ENCODE data around the gene SPTBN2. TPM values are rescaled to one million over a fixed set of nuclear protein-coding genes. Genes with fewer than 3 reads are reported as not detected.
"Not testable (repeated sequence)": the region's sequence is repeated elsewhere in the genome, so short reads cannot be mapped to it uniquely, and the experiment has no call there.

SPTBN2 gene
- total and polyA plus RNA-seq, 2 donors from 2014 or later, result 64.9 to 69.8 TPM

DNA sequence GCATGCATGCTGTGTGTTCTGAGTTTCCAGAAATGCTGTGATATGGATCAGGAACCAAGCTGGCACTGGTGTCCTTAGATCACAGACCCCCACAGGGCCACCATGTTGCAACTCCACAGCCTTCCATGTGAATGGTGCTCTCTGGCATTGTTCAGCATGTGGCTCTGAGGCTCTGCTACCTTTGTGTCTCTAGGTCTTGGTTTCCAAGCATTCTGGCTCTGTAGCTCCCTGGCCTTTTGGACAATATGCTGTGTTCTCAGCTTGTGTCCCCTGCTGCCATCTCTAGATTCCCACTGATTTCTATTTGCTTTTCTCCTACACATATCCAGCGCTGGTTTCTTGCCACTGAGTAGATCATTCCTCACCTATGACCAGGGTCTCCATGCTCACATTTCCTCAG lies 3.9 kb downstream of the SPTBN2 start:
- no peak overlapping the region for H3K9ac ChIP-seq (ENCODE audit: low read length in 3 of 3)
- H3K27me3 ChIP-seq (ENCODE audit: control insufficient read depth, insufficient read depth, low read length), result no peaks in the 10 kb centered on the region
- H3K9me3 ChIP-seq (ENCODE audit: control insufficient read depth in 2 of 3, insufficient read depth in 1 of 3, low read length in 3 of 3), result no peaks in the 10 kb centered on the region
- DNase-seq, result no peak
- FAIRE-seq, result no peak
- TF ChIP-seq, protein P1, sequence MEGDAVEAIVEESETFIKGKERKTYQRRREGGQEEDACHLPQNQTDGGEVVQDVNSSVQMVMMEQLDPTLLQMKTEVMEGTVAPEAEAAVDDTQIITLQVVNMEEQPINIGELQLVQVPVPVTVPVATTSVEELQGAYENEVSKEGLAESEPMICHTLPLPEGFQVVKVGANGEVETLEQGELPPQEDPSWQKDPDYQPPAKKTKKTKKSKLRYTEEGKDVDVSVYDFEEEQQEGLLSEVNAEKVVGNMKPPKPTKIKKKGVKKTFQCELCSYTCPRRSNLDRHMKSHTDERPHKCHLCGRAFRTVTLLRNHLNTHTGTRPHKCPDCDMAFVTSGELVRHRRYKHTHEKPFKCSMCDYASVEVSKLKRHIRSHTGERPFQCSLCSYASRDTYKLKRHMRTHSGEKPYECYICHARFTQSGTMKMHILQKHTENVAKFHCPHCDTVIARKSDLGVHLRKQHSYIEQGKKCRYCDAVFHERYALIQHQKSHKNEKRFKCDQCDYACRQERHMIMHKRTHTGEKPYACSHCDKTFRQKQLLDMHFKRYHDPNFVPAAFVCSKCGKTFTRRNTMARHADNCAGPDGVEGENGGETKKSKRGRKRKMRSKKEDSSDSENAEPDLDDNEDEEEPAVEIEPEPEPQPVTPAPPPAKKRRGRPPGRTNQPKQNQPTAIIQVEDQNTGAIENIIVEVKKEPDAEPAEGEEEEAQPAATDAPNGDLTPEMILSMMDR (IDR thresholded peaks at IDR 0.05; ENCODE audit: borderline replicate concordance, extremely low read depth, insufficient read depth), result no peak
- H3K4me3 ChIP-seq (ENCODE audit: low read length in 3 of 3), result no peak overlapping the region
- peak overlapping the region; percentile 42 to 82 for H3K27ac ChIP-seq (ENCODE audit: low read depth in 2 of 2, low read length in 2 of 2)
- H3K36me3 ChIP-seq (ENCODE audit: control insufficient read depth in 2 of 3, insufficient read depth in 3 of 3, low read length in 3 of 3), result no peaks in the 10 kb centered on the region
- H3K4me1 ChIP-seq (ENCODE audit: control insufficient read depth in 2 of 3, insufficient read depth in 2 of 3, low read depth in 1 of 3, low read length in 3 of 3), result peaks cover 0 to 29% (median 10%) of the 10 kb centered on the region in 3 donors
- intact Hi-C loops (cut with DNase I), result no loop called here

DNA sequence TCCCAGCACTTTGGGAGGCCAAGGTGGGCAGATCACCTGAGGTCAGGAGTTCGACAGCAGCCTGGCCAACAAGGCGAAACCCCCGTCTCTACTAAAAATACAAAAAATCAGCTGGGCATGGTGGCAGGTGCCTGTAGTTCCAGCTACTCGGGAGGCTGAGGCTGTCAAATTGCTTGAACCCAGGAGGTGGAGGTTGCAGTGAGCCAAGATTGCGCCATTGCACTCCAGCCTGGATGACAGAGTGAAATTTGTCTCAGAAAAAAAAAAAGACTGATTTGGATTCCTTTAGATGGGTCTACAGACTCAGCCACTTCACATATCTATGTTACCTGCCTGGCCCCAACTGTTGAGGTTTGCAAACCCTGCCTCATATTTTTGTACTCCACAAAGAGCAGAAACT lies 4.8 kb downstream of the SPTBN2 start:
- H3K27me3 ChIP-seq (ENCODE audit: control insufficient read depth, insufficient read depth, low read length); H3K36me3 ChIP-seq (ENCODE audit: control insufficient read depth in 2 of 3, insufficient read depth in 3 of 3, low read length in 3 of 3); H3K9ac ChIP-seq (ENCODE audit: low read length in 3 of 3); FAIRE-seq; intact Hi-C loops (cut with DNase I); H3K9me3 ChIP-seq (ENCODE audit: control insufficient read depth in 2 of 3, insufficient read depth in 1 of 3, low read length in 3 of 3); H3K4me3 ChIP-seq (ENCODE audit: low read length in 3 of 3); DNase-seq: not testable (repeated sequence)
- Histone ChIP-seq H3K4me1 (ENCODE audit: control insufficient read depth in 2 of 3, insufficient read depth in 2 of 3, low read depth in 1 of 3, low read length in 3 of 3) (peaks cover 0 to 33% (median 19%) of the 10 kb centered on the region in 3 donors), H3K27ac (ENCODE audit: low read depth in 2 of 2, low read length in 2 of 2) (peak overlapping the region; percentile 13 to 57)

DNA sequence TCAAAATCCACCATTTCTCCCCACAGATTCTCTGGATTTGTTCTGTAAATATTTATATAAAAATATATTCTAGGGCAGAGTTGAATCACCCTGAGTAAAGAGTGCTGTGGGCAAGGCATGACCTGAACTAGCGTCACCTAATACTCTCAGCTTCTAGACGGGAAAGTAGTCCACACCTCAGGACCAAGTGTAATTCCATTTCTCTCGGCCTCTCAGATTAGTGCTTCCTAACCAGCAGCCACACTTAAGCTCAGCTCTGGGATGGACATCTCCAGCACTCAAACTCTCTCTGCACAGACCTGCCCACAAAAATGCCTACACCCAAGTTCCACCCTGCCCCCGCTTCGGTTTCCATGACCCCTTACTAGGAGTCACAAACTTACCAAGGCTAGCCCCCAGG lies 5.3 kb downstream of the SPTBN2 start:
- no peak for FAIRE-seq
- H3K4me1 ChIP-seq (ENCODE audit: control insufficient read depth in 2 of 3, insufficient read depth in 2 of 3, low read depth in 1 of 3, low read length in 3 of 3), result peaks cover 0 to 31% (median 23%) of the 10 kb centered on the region in 3 donors
- H3K27ac ChIP-seq (ENCODE audit: low read depth in 2 of 2, low read length in 2 of 2), result peak overlapping the region; percentile 51 to 65
- no peaks in the 10 kb centered on the region for H3K9me3 ChIP-seq (ENCODE audit: control insufficient read depth in 2 of 3, insufficient read depth in 1 of 3, low read length in 3 of 3)
- TF ChIP-seq, protein P1 (IDR thresholded peaks at IDR 0.05; ENCODE audit: borderline replicate concordance, extremely low read depth, insufficient read depth), result no peak
- no peak for DNase-seq
- H3K9ac ChIP-seq (ENCODE audit: low read length in 3 of 3), result no peak overlapping the region
- intact Hi-C loops (cut with DNase I), result no loop called here
- peaks cover 0 to 6% (median 2%) of the 10 kb centered on the region in 3 donors for H3K36me3 ChIP-seq (ENCODE audit: control insufficient read depth in 2 of 3, insufficient read depth in 3 of 3, low read length in 3 of 3)
- H3K27me3 ChIP-seq (ENCODE audit: control insufficient read depth, insufficient read depth, low read length), result no peaks in the 10 kb centered on the region
- no peak overlapping the region for H3K4me3 ChIP-seq (ENCODE audit: low read length in 3 of 3)

DNA sequence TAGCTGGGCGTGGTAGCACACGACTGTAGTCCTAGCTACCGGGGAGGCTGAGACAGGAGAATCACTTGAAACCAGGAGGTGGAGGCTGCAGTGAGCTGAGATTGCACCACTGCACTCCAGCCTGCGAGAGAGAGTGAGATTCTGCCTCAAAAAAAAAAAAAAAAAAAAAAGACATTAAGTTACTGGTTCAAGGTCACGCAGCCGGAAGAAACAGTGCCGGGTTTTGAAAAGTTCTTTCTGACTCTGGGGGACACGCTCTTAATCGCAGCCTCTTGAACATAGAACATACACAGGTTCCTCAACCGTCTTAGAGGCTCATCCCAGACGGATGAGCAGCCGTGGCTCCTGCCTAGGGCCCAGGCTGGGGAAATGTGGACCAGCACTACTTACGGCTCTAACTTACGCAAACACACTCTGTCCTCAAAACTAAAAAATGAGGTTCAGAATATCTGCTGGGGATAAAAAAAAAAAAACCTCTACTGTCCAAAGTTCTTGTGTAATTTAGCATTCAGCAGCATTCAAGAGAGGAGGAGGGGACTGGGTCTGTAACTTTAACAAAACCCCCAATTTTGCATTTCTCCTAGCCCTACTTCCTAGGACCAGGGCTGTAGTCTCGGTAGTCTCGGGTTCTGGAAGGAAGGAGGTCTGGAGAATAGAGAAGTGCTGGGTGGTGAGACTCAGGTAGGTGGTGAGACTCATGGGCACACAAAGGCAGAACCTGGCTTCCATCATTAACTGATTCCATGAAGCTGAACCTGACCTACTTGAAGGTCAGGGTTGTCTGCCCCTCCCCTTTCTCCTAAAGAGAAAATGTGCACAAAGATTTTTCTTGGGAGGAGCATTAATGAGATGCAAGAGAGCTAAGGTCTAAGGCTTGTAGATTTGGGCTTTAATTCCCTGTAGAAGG lies 6.0 kb downstream of the SPTBN2 start:
- no peak for FAIRE-seq
- no peaks in the 10 kb centered on the region for H3K27me3 ChIP-seq (ENCODE audit: control insufficient read depth, insufficient read depth, low read length)
- H3K4me3 ChIP-seq (ENCODE audit: low read length in 3 of 3), result no peak overlapping the region
- DNase-seq, result no peak
- H3K9ac ChIP-seq (ENCODE audit: low read length in 3 of 3), result peak overlapping the region in 1 of 3 donors; percentile 31
- peaks cover 0 to 33% (median 28%) of the 10 kb centered on the region in 3 donors for H3K4me1 ChIP-seq (ENCODE audit: control insufficient read depth in 2 of 3, insufficient read depth in 2 of 3, low read depth in 1 of 3, low read length in 3 of 3)
- no peaks in the 10 kb centered on the region for H3K9me3 ChIP-seq (ENCODE audit: control insufficient read depth in 2 of 3, insufficient read depth in 1 of 3, low read length in 3 of 3)
- peaks cover 0 to 6% (median 2%) of the 10 kb centered on the region in 3 donors for H3K36me3 ChIP-seq (ENCODE audit: control insufficient read depth in 2 of 3, insufficient read depth in 3 of 3, low read length in 3 of 3)
- intact Hi-C loops (cut with DNase I), result no loop called here
- peak overlapping the region; percentile 65 to 82 for H3K27ac ChIP-seq (ENCODE audit: low read depth in 2 of 2, low read length in 2 of 2)
- TF ChIP-seq, protein P1 (IDR thresholded peaks at IDR 0.05; ENCODE audit: borderline replicate concordance, extremely low read depth, insufficient read depth), result no peak
